Measurements from ENCODE around the gene SYNGR4.

DNA sequence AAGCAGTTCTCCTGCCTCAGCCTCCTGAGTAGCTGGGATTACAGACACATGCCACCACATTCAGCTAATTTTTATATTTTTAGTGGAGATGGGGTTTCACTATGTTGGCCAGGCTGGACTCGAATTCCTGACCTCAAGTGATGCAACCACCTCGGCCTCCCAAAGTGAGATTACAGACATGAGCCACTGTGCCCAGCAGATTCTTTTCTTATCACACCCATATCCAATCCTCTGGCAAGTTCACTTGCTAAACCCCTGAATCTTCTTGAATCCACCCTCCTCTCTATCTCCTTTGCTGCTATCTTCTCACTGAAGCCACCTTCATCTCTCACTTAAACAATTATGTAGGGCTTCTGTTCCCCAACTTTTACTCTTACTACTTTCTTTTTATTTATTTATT lies 18.0 kb upstream of the SYNGR4 start:
- TF ChIP-seq, protein P1, sequence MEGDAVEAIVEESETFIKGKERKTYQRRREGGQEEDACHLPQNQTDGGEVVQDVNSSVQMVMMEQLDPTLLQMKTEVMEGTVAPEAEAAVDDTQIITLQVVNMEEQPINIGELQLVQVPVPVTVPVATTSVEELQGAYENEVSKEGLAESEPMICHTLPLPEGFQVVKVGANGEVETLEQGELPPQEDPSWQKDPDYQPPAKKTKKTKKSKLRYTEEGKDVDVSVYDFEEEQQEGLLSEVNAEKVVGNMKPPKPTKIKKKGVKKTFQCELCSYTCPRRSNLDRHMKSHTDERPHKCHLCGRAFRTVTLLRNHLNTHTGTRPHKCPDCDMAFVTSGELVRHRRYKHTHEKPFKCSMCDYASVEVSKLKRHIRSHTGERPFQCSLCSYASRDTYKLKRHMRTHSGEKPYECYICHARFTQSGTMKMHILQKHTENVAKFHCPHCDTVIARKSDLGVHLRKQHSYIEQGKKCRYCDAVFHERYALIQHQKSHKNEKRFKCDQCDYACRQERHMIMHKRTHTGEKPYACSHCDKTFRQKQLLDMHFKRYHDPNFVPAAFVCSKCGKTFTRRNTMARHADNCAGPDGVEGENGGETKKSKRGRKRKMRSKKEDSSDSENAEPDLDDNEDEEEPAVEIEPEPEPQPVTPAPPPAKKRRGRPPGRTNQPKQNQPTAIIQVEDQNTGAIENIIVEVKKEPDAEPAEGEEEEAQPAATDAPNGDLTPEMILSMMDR (IDR thresholded peaks at IDR 0.05; ENCODE audit: borderline replicate concordance, extremely low read depth, low read length, poor library complexity, severe bottlenecking), result no peak
- no peak for TF ChIP-seq EZH2 (IDR thresholded peaks at IDR 0.05; ENCODE audit: borderline replicate concordance, low read depth, low read length, severe bottlenecking)

Data from DND-41 (cell line).